ENCODE measurements around the gene PCDHGA6.
"Not testable (repeated sequence)": the region's sequence is repeated elsewhere in the genome, so short reads cannot be mapped to it uniquely, and the experiment has no call there.

Gene PCDHGA6

DNA sequence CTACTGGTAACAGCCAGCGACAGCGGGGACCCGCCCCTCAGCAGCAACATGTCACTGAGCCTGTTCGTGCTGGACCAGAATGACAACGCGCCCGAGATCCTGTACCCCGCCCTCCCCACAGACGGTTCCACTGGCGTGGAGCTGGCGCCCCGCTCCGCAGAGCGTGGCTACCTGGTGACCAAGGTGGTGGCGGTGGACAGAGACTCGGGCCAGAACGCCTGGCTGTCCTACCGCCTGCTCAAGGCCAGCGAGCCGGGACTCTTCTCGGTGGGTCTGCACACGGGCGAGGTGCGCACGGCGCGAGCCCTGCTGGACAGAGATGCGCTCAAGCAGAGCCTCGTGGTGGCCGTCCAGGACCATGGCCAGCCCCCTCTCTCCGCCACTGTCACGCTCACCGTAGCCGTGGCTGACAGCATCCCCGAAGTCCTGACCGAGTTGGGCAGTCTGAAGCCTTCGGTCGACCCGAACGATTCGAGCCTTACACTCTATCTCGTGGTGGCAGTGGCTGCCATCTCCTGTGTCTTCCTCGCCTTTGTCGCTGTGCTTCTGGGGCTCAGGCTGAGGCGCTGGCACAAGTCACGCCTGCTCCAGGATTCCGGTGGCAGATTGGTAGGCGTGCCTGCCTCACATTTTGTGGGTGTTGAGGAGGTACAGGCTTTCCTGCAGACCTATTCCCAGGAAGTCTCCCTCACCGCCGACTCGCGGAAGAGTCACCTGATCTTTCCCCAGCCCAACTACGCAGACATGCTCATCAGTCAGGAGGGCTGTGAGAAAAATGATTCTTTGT, 20.9 kb downstream of the PCDHGA6 start:
- DNase-seq (ENCODE audit: low spot score), result not testable (repeated sequence)

DNA sequence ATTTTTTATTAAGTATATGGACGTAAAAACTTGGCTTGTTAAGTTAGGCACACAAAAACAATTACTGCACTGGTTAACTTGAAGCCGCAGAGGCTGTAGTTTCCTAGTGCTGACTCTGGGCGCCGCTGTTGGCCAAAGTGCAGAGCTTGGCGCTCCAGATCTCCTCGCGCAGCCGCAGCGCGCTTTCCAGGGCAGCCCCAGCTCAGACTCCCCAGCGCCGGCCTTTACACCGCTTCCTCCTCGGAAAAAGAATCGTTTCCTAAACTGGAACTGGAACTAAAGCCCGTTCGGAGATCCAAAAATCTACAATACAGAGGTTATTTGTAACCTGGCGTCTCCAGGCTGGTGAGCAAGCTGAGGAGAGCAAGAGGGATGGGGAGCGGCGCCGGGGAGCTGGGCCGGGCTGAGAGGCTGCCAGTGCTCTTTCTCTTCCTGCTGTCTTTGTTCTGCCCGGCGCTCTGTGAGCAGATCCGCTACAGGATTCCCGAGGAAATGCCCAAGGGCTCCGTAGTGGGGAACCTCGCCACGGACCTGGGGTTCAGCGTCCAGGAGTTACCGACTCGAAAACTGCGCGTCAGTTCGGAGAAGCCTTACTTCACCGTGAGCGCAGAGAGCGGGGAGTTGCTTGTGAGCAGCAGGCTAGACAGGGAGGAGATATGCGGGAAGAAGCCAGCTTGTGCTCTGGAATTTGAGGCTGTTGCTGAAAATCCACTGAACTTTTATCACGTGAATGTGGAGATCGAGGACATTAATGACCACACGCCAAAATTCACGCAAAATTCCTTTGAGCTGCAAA, 24.3 kb downstream of the PCDHGA6 start, which contains the start of gene PCDHGB5:
Gene PCDHGB5, plus strand, starts transcription at position 192 of the 796 bp plus-strand sequence. Its CDS starts 181 bp downstream, at position 373.
- DNase-seq (ENCODE audit: low spot score), result not testable (repeated sequence)

DNA sequence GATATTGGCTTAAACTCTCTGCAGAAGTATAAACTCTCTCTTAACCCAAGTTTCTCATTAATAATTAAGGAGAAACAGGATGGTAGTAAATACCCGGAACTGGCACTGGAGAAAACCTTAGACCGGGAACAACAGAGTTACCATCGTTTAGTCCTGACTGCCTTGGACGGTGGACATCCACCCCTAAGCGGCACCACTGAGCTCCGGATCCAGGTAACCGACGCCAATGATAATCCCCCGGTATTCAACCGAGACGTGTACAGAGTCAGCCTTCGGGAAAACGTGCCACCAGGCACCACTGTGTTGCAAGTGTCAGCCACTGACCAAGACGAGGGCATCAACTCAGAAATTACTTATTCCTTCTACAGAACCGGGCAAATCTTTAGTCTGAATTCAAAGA, 24.9 kb downstream of the PCDHGA6 start:
- DNase-seq (ENCODE audit: low spot score), result no peak

DNA sequence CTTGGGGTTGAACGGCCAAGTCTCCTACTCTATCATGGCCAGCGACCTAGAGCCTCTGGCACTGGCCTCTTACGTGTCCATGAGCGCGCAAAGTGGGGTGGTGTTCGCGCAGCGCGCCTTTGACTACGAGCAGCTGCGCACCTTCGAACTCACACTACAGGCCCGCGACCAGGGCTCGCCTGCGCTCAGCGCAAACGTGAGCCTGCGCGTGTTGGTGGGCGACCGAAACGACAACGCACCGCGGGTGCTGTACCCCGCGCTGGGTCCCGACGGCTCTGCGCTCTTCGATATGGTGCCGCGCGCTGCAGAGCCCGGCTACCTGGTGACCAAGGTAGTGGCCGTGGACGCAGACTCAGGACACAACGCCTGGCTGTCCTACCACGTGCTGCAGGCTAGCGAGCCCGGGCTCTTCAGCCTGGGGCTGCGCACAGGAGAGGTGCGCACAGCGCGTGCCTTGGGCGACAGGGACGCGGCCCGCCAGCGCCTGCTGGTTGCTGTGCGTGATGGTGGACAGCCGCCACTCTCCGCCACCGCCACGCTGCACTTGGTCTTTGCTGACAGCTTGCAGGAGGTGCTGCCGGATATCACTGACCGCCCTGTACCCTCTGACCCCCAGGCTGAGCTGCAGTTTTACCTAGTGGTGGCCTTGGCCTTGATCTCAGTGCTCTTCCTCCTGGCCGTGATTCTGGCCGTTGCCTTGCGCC, 26.0 kb downstream of the PCDHGA6 start:
- no peak for DNase-seq (ENCODE audit: low spot score)

DNA sequence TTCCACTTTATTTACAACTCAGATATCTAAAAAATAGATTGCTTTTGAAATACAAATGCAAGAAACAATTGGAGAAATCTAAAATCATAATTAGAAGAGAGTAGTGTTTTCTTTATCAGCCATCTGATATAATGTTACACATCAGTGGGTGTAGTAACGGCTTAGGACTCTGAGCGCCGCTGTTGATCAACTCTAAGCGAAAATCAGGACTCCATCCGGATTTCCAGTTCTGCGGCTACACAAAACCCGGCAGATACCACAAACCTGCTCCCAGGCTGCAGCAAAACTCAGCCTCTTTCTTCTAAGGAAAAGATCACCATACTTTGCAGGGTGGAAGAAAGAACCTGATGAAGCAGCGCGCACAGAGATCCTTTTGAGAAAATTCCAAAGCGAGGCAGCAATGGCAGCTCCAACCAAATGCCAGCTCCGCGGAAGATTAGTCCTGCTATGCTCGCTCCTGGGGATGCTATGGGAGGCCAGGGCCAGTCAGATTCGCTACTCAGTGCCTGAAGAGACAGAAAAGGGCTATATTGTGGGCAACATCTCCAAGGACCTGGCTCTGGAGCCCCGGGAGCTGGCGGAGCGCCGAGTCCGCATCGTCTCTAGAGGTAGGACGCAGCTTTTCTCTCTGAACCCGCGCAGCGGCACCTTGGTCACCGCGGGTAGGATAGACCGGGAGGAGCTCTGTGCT, 29.0 kb downstream of the PCDHGA6 start, which contains the start of gene PCDHGA9:
Gene PCDHGA9, plus strand, starts transcription at position 226 of the 691 bp plus-strand sequence. Its CDS starts 175 bp downstream, at position 401.
- DNase-seq (ENCODE audit: low spot score), result peak; percentile 56

DNA sequence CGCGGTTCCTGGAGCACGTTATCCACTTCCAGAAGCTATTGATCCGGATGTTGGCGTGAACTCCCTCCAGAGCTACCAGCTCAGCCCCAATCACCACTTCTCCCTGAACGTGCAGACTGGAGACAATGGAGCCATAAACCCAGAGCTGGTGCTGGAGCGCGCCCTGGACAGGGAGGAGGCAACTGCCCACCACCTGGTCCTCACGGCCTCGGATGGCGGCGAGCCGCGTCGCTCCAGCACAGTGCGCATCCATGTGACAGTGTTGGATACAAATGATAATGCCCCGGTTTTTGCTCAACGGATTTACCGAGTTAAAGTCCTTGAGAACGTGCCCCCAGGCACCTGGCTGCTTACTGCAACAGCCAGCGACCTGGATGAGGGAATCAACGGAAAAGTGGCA, 29.7 kb downstream of the PCDHGA6 start:
- no peak for DNase-seq (ENCODE audit: low spot score)

DNA sequence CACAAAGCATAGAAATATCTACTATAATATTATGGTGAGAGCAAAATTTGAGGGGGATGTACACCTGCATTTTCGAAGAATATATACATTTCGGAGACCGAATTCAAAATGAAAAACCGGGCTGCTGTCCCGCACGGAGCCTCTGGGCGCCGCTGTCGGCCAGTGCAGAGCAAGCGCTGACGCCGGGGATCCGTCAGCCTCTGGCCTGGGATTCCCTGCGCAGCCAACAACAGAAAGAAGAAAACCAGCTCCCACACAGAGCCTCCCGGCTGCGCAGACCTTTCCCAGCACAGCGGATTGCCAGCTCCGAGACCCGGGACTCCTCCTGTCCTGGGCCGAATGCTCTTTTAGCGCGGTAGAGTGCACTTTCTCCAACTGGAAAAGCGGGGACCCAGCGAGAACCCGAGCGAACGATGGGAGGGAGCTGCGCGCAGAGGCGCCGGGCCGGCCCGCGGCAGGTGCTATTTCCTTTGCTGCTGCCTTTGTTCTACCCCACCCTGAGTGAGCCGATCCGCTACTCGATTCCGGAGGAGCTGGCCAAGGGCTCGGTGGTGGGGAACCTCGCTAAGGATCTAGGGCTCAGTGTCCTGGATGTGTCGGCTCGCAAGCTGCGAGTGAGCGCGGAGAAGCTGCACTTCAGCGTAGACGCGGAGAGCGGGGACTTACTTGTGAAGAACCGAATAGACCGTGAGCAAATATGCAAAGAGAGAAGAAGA, 34.3 kb downstream of the PCDHGA6 start, which contains the start of gene PCDHGB6:
Gene PCDHGB6, plus strand, starts transcription at position 232 of the 716 bp plus-strand sequence. Its CDS starts 182 bp downstream, at position 414.
- not testable (repeated sequence) for DNase-seq (ENCODE audit: low spot score)

DNA sequence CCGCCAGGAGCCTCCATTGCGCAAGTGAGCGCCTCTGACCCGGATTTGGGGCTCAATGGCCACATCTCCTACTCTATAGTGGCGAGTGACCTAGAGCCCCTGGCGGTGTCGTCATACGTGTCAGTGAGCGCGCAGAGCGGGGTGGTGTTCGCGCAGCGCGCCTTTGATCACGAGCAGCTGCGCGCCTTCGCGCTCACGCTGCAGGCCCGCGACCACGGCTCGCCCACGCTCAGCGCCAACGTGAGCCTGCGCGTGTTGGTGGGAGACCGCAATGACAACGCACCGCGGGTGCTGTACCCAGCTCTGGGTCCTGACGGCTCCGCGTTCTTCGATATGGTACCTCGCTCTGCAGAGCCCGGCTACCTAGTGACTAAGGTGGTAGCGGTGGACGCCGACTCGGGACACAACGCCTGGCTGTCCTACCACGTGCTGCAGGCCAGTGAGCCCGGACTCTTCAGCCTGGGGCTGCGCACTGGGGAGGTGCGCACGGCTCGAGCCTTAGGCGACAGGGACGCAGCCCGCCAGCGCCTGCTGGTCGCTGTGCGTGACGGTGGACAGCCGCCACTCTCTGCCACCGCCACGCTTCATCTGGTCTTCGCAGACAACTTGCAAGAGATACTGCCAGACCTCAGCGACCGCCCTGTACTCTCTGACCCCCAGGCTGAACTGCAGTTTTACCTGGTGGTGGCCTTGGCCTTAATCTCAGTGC, 36.1 kb downstream of the PCDHGA6 start:
- DNase-seq (ENCODE audit: low spot score), result no peak

DNA sequence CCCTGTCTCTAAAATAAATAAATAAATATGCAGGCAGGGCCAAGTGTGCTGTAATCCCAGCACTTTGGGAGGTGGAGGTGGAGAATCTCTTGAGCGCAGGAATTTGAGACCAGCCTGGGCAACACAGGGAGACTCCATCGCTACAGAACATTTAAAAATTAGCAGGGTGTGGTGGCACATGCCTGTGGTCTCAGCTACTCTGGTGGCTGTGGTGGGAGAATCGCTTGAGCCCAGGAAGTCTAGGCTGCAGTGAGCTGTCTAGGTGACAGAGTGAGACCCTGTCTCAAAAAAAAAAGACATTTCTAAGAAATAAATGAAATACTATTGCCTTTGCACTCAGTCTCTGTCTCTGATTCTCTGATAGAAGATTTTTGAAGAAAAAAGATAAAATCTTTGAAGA, 37.9 kb downstream of the PCDHGA6 start:
- no peak for DNase-seq (ENCODE audit: low spot score)

DNA sequence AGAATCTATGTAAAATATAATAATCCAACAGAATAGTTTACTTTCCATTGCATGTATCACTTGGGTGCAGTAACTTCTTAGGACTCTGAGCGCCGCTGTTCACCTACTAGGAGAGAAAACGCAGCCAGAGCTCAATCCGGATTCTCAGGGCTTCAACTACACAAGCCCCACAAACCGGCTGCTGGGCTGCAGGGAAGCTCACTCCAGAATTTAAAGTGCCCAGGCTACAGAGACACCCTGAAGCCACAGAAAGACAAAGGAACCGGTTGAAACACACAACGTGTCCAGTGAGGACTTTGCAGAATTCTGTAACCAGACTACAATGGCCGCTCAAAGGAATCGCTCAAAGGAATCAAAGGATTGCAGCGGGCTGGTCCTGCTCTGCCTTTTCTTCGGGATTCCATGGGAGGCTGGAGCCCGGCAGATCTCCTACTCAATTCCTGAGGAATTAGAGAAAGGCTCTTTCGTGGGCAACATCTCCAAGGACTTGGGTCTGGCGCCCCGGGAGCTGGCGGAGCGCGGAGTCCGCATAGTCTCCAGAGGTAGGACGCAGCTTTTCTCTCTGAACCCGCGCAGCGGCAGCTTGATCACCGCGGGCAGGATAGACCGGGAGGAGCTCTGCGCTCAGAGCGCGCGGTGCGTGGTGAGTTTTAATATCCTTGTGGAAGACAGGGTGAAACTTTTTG, 39.3 kb downstream of the PCDHGA6 start, which contains the start of gene PCDHGA10:
Gene PCDHGA10, plus strand, starts transcription at position 134 of the 686 bp plus-strand sequence. Its CDS starts 189 bp downstream, at position 323.
- no peak for DNase-seq (ENCODE audit: low spot score)

DNA sequence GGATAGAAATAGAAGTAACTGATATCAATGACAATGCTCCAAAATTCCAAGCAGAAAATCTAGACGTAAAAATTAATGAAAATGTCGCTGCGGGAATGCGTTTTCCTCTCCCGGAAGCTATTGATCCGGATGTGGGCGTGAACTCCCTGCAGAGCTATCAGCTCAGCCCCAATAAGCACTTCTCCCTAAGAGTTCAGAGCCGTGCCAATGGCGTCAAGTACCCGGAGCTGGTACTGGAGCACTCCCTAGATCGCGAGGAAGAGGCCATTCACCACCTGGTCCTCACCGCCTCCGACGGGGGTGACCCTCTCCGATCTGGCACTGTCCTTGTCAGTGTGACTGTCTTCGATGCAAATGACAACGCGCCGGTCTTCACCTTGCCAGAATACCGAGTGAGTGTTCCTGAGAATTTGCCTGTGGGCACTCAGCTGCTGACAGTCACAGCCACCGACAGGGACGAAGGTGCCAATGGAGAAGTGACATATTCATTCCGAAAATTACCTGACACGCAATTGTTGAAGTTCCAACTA, 39.9 kb downstream of the PCDHGA6 start:
- DNase-seq (ENCODE audit: low spot score), result no peak

DNA sequence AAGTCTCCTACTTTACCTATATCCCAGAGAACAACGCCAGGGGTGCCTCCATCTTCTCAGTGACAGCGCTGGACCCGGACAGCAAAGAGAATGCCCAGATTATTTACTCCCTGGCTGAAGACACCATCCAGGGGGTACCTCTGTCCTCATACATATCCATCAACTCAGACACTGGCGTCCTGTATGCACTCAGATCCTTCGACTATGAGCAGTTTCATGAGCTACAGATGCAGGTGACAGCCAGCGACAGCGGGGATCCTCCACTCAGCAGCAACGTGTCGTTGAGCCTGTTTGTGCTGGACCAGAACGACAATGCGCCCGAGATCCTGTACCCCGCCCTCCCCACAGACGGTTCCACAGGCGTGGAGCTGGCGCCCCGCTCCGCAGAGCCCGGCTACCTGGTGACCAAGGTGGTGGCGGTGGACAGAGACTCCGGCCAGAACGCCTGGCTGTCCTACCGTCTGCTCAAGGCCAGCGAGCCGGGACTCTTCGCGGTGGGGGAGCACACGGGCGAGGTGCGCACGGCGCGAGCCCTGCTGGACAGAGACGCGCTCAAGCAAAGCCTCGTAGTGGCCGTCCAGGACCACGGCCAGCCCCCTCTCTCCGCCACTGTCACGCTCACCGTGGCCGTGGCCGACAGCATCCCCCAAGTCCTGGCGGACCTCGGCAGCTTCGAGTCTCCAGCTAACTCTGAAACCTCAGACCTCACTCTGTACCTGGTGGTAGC, 41.0 kb downstream of the PCDHGA6 start:
- DNase-seq (ENCODE audit: low spot score), result not testable (repeated sequence)

DNA sequence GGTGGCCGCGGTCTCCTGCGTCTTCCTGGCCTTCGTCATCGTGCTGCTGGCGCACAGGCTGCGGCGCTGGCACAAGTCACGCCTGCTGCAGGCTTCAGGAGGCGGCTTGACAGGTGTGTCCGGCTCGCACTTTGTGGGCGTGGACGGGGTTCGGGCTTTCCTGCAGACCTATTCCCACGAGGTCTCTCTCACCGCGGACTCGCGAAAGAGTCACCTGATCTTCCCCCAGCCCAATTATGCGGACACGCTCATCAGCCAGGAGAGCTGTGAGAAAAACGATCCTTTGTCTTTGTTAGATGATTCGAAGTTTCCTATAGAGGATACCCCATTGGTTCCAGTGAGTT, 41.6 kb downstream of the PCDHGA6 start:
- DNase-seq (ENCODE audit: low spot score), result not testable (repeated sequence)

DNA sequence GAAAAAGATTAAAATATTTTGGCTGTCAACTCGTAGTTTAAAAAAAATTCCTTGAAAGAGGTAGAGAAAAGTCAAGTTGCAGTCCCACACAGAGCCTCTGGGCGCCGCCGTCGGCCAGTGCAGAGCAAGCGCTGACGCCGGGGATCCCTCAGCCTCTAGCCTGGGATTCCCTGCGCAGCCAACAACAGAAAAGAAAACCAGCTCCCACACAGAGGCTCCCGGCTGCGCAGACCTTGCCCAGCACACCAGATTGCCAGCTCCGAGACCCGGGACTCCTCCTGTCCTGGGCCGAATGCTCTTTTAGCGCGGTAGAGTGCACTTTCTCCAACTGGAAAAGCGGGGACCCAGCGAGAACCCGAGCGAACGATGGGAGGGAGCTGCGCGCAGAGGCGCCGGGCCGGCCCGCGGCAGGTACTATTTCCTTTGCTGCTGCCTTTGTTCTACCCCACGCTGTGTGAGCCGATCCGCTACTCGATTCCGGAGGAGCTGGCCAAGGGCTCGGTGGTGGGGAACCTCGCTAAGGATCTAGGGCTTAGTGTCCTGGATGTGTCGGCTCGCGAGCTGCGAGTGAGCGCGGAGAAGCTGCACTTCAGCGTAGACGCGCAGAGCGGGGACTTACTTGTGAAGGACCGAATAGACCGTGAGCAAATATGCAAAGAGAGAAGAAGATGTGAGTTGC, 43.9 kb downstream of the PCDHGA6 start, which contains the start of gene PCDHGB7:
Gene PCDHGB7, plus strand, starts transcription at position 184 of the 679 bp plus-strand sequence. Its CDS starts 183 bp downstream, at position 367.
- not testable (repeated sequence) for DNase-seq (ENCODE audit: low spot score)

DNA sequence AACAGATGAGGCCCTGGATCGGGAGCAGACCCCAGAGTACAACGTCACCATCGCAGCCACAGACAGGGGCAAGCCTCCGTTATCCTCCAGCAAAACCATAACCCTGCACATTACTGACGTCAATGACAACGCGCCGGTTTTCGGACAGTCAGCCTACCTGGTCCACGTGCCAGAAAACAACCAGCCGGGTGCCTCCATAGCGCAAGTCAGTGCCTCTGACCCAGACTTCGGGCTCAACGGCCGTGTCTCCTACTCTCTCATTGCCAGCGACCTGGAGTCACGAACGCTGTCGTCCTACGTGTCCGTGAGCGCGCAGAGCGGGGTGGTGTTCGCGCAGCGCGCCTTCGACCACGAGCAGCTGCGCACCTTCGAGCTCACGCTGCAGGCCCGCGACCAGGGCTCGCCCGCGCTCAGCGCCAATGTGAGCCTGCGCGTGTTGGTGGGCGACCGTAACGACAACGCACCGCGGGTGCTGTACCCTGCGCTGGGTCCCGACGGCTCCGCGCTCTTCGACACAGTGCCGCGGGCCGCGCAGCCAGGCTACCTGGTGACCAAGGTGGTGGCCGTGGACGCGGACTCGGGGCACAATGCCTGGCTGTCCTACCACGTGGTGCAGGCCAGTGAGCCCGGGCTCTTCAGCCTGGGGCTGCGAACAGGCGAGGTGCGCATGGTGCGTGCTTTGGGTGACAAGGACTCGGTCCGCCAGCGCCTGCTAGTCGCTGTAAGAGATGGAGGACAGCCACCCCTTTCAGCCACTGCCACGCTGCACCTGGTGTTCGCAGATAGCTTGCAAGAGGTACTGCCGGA, 45.6 kb downstream of the PCDHGA6 start:
- no peak for DNase-seq (ENCODE audit: low spot score)

DNA sequence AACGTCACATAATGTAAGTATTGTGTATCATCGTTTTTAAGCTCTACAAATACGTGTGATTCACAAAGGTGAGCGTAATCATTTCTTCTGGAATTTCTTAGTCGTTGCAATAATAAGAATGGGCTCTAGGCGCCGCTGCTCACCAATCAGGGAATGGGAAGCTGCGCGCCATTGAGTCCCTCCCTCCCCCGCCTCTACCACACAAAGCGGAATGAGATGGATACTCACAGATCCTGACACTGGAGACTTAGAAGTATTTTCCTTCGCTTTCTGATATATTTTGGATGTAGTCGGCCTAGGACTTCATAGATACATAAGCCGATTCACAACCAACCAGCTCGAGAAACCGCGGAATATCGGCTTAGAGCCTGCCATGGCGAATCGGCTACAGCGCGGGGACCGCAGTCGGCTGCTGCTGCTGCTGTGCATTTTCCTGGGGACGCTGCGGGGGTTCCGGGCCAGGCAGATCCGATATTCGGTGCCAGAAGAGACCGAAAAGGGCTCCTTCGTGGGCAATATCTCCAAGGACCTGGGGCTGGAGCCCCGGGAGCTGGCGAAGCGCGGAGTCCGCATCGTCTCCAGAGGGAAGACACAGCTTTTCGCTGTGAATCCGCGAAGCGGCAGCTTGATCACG, 47.3 kb downstream of the PCDHGA6 start, which contains the start of gene PCDHGA11:
Gene PCDHGA11, plus strand, starts transcription at position 197 of the 634 bp plus-strand sequence. Its CDS starts 177 bp downstream, at position 374.
- DNase-seq (ENCODE audit: low spot score), result no peak
